HG03565 (cell line): ENCODE measurements around the gene MYO1A.
"Not testable (repeated sequence)": the region's sequence is repeated elsewhere in the genome, so short reads cannot be mapped to it uniquely, and the experiment has no call there.

ENCODE experiments used
- ATAC-seq: cut with Tn5 transposase; IDR thresholded peaks from one replicate; pipeline ENCODE4 v1.9.1; 2021; ENCODE audit warnings: mild to moderate bottlenecking, moderate library complexity; ENCODE audit not compliant: unreplicated experiment

The MYO1A gene

GRCh38 chr12:57087691-57088353 lies 37.9 kb upstream of the MYO1A start:
- ATAC-seq: peak; percentile 23

- peak; percentile 28 for ATAC-seq
Observed at GRCh38 chr12:57087010-57087690, 37.2 kb upstream of the MYO1A start.

DNA sequence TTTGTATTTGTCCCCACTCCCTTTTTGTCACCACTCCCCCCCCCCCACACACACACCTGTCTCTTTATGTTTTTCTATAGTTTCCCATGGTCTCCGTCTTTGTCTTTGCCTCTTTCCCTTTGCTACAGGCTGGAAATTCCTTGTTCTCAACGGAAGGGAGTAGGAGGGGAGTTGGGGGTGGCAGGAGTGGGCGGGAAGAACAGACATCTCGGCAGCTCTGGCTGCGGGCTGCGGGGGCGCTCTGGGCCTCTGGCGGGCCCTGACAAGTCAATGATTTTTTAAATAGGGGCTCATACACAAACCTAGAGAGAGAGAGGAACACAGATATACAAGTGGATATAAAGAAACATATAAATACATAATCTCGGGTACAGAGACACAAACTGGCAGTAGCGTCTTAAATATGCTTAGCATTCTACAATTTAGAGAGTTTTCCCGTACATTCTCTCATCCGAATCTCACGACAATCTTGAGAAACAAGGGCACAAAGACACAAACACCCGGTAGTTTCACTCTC lies 36.6 kb upstream of the MYO1A start:
- ATAC-seq: no peak

- ATAC-seq: no peak
Observed at GRCh38 chr12:57085999-57086492, 36.1 kb upstream of the MYO1A start.

DNA sequence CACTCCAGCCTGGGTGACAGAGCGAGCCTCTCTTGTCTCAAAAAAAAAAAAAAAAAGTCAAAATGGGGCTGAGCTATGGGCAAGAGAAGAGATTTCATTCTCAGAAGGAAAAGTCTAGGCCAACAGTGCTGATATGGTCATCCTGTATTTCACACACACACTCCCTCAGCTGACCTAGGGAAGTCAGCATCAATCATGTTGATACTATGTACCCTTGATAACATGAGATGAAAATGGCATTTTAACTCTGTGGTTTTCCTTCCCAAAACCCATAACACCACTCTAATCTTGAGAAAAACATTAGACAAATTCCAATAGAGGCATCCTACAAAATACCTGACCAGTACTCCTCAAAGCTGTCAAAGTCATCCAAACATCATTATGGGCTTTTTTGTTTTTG lies 30.9 kb upstream of the MYO1A start:
- no peak for ATAC-seq

DNA sequence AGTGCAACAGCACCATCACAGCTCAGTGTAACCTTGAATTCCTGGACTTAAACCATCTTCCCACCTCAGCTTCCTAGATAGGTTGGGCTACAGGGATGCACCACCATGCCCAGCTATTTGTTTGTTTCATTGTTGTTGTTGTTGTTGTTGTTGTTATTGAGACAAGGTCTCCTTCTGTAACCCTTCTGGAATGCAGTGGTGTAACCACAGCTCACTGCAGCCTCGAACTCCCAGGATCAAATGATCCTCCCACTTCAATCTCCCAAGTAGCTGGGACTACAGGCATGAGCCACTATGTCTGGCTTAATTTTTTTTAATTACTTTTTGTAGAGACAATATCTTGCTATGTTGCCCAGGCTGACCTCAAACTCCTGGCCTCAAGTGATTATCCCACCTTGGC lies 29.9 kb upstream of the MYO1A start:
- no peak for ATAC-seq

DNA sequence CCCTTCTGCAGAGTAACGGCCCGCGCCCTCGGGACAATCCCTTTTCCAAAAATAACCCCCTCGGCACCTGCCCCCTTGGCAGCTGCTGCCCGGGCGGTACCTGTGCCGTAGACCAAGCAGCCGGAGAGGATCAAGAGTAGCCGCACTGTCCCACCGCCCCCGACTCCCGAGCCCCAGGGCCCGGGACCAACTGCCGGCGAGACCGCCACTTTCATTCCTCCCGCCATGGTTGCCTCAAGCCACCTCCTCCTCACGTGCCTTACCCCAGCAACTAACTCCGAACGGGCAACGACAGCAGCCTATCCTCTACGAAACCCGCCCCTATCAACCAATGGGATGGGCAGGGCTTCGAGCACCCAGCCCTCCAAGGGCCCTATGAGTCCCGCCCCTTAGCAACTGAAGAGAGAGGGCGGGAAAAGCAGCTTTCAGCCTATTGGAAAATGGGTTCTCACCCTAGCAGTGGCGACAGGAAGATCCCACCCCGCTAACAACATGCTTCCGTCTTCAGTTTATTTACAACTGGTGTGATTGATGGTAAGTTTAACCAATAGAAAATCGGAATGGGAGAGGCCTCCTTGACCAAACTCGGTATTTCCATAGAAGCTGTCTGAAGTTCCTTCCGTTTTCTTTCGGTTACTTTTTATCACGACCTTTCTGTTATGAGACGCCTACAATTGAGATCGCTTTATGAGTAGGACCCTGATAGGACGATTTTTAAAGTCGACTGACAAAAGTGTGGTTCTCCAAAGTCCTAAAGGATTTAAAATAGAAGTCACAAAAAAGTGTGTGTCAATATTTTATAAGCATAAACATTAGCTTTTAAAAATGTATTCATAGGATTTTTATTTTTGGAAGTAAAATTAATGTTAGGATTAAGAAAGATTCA lies 28.8 kb upstream of the MYO1A start, which contains the start of gene NEMP1:
TSS of gene NEMP1 (minus strand) at position 273 of the 886 bp plus-strand sequence. CDS start at position 227, 46 bp downstream.
- peak; percentile 94 for ATAC-seq

DNA sequence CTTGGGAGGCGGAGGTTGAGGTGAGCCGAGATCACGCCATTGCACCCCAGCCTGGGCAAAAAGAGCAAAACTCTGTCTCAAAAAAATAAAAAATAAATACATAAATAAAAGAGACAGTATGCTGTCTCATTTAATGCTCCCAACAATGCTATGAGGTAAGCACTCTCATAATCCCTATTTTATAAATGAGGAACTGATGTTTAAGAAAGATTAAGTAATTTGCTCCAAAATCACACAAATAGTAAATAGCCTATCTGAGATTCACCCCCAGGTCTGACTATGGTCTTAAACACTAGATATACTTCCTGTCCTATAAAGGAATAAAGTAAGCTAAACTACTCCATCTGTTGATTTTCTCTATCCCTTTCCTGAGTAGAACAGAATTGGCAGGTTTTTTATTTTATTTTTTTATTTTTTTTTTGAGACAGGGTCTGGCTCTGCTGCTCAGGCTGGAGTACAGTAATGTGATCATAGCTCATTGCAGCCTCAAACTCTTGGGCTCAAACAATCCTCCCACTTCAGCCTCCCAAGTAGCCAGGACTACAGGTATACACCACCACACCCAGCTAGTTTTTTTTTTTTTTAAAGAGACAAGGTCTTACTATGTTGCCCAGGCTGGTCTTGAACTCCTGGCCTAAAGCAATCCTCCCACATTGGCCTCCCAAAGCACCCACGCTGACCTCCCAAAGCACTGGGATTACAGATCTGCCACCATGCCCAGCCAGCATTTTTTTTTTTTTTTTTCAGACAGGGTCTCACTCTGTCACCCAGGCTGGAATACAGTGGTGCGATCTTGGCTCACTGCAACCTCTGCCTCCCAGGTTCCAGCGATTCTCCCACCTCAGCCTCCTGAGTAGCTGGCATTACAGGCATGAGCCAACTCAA lies 23.9 kb upstream of the MYO1A start:
- ATAC-seq: not testable (repeated sequence)

GRCh38 chr12:57072661-57073060 lies 22.7 kb upstream of the MYO1A start:
- no peak for ATAC-seq

- peak; percentile 57 for ATAC-seq
Observed at GRCh38 chr12:57069523-57069922, 19.6 kb upstream of the MYO1A start.

- ATAC-seq: no peak
Observed at GRCh38 chr12:57066245-57066644, 16.3 kb upstream of the MYO1A start.

DNA sequence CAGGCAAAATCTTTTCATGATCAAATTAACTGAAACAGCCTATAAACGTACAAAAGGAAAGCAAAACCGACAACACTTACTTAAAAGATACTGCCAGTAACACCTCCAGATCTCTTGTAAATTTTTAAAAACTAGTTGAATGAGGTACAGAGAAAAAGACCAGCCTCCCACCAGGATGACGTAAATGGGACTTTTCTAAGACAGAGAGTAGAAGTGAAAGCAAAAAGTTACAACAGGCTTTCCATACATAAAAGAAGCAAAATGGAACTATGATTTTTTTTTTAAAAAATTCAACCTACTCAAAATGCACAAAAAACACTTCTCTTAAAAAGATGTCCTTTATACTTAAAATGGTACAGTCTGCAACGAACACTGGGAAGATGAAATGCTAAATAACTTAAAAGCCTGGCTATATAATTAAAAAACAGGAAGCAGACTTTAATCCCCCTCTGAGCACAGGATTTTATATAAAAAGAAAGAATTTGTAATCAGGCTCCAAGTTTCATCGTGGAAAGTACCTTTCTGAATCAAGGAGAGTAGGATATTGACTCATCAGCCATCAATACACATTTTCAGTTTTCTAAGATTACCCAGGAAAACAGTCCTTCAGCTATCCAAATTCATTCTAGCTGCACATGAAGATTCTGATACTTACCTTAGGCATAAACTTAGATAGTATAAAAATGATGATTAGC lies 14.2 kb upstream of the MYO1A start:
- peak; percentile 71 for ATAC-seq

GRCh38 chr12:57058454-57058853 lies 8.5 kb upstream of the MYO1A start:
- no peak for ATAC-seq

DNA sequence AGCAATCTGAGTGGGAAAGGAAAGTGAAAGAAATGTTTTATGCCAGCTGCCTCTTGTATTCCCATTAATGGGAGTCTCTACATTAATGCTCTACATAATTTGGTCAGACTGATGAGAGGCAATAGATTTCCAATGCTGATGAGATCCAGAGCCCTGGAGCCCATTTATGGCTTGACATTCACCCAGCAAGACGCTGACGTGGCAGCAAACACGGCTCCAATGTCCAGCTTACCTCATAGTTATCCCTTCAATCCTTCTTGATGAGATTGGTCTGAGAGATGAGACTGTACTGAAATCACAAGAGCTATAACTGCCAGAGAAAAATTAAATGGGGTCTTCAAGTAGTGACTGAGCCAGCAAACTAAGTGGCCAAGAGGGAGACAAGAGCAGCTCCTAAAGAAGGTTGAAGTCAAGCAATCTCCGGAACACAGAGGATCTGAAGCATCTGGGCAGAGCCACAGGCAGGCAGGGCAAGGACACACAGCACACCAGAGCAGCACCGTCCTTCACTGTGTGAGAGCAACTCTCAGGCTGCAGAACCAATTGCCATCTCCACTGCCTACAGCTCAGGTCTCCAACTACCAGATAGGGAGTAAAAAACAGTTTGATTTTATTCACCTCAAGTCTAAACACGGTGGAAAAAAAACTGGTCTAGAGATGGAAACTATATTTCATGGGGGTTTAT lies 7.3 kb upstream of the MYO1A start:
- no peak for ATAC-seq

GRCh38 chr12:57055824-57056223 lies 5.9 kb upstream of the MYO1A start:
- no peak for ATAC-seq

- ATAC-seq: not testable (repeated sequence)
Observed at GRCh38 chr12:57053901-57054300, 4.0 kb upstream of the MYO1A start.

- not testable (repeated sequence) for ATAC-seq
Observed at GRCh38 chr12:57053146-57053545, 3.2 kb upstream of the MYO1A start.

DNA sequence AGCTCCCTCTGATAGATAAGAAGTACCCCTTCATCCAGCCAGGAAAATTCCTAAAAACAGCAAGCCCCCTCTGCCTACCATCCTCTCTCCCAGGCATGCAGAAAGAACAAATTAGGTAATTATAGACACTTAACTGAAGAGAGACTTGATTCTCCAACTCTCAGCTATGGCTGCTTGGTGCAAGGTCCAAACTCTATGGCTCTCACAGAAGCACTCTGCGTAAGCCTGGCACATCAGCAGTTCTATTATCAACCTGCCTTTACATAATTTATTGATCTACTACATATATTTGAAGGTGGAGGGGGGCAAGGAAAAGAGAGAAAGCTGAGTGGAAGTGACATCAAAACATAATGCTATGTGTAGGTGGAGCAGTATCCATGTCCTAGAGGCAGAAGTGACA lies 1.1 kb upstream of the MYO1A start:
- ATAC-seq: no peak

DNA sequence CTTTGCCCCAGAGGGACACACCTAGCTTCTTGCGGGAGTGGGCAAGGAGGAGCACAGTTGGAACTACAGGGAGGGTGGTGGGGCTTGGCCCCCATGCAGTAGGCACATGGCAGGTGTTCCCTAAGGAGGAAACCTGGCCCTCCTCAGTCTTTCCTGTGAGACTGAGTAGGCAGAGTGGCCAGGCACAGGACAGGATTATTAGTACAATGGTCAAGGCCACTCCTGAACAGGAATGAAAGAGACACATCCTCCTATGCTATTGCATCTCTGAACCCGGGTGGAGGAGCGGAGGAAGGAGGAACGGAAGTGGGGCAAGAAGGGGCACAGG lies 846 bp downstream of the MYO1A start:
- ATAC-seq: no peak
